NCI-H2081 (cell line): ENCODE results near the gene LTF.
"Not testable (repeated sequence)": the region's sequence is repeated elsewhere in the genome, so short reads cannot be mapped to it uniquely, and the experiment has no call there.

Experiments
- DNase-seq, 2 experiments: peaks; one replicate each; lab custom pipeline; 2025; lab: John Stamatoyannopoulos, UW

Gene LTF

DNA sequence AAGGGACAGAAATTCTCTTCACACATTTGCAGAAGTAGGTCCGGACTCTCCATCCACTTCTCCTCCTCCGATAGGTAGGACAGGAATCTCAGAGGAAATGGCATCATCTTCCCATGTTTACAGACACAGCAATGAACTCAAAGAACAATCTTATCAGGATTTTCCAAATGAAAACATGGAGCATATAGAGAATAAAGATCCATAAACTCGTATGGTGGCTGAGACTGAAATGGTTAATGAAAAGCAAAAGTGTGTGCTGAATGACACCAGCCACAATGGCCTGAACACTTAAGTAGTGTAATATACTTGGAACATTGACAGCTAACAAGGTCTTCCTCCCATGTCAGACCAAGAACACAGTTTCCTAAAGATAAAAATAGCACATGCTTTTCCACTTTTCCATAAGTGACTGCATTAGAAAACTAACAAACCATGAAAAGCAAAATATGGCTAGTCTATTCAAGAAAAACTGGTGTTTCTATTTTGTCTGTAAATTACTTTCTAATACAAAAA is 51.9 kb downstream of the LTF start:
- DNase-seq, result no peak

GRCh38 chr3:46411271-46411670 is 53.4 kb downstream of the LTF start:
- DNase-seq, result no peak

DNA sequence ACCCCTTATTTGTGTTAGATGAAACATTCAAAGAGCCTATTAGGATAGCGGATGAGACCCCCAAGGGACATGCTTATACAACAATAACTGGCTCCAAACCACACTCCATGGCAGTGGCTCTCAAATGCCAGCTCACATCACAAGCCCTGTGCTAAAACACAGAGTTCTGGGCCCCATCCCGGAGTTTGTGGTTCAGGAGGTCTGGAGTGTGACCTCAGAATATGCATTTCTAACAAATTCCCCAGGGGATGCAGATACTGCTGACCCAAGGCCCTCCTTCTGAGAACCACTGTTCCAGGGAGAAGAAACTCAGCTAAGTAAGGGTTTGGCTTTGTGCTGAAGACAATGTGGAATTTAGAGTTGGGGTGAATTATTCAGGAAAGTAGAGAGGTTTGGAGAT is 54.0 kb downstream of the LTF start:
- no peak for DNase-seq

DNA sequence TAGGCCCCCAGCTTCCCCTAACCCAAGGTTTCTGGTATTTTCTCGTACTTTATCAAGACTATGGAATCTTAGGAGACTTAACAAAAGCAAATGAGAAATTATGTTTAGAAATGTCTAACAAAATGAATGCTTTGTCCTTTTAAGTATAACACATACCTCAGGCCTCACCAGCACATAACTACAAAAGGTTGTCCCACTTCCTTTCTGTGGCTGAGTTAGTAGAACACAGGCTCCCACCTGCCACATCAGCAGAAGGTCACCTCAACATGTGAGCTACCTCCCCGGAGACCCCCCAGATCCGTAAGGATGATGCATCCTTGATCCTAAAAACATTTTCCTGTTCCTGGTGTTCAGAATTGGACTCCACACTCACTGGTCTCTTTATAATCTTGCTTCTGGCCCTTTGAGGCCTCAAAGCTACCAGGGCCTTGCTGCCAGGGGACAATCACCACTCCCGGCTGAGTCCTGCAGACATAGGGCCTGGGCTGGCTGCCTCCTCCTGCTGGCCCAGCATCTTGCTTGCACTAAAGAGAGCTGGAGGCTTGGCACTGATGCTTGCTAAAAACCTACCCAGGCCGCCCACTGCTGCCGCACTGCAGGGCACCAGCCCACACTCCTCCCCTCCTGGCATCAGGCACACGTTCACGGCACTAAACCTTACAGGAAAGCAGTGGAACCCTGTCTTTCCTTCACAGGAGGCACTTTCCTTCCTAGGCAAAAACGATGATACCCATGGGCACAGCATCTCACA is 54.8 kb downstream of the LTF start:
- no peak for DNase-seq

DNA sequence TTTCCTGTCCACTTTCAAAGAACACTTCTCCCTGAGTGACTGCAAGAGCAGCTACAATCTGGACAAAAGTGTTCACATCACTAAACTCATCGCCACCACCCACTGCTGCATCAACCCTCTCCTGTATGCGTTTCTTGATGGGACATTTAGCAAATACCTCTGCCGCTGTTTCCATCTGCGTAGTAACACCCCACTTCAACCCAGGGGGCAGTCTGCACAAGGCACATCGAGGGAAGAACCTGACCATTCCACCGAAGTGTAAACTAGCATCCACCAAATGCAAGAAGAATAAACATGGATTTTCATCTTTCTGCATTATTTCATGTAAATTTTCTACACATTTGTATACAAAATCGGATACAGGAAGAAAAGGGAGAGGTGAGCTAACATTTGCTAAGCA is 55.9 kb downstream of the LTF start:
- no peak for DNase-seq

DNA sequence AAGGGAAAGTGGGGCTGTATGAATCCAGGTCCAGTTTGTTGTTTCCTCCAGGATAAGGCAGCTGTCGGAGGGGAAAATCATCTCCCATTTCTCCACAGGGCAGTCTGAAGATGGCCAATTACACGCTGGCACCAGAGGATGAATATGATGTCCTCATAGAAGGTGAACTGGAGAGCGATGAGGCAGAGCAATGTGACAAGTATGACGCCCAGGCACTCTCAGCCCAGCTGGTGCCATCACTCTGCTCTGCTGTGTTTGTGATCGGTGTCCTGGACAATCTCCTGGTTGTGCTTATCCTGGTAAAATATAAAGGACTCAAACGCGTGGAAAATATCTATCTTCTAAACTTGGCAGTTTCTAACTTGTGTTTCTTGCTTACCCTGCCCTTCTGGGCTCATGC is 56.7 kb downstream of the LTF start:
- no peak for DNase-seq

DNA sequence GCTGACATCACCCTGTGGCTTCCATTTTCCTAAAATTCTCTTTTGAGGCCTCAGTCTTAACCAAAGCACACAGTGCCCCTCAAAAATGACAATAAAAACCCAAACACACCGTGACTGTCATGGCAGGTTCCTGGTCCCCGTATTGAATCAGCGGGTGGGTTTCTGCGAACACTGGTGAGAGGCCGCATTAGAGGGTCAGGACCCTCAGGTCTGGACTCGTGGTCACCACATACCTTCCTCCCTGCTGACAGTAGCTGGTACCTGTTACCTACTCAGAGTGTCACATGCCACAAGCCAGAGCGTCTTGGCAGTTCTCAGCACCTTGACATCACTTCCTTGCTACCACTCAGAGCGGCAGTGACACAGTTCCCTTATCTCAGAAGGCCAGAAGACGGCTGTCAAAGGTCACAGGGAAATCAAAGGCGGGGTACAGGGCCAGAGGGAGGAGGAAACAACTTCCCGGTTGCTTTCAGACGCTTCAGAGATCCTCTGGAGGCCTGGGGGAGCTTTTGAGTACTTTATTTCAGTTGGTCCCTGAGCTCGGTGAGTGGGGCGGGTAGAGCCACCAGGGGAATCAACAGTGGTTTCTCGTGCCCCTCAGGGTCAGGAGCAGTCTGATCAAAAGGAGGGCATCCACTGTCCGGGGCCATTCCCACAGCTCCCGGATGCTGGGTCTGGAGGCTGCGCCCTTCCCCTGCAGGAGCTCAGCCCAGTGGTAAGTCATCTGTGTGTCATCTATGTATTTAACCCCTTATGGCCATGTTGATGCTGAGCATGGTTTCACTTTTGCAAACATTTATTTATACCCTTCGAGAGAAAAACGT is 57.7 kb downstream of the LTF start, which contains the start of the genes CCR5AS and CCRL2:
Gene CCR5AS, minus strand, starts transcription at position 279 of the 824 bp plus-strand sequence.
Gene CCRL2, plus strand, starts transcription at position 472 of the 824 bp plus-strand sequence. CDS start 821 bp downstream, outside the sequence.
- no peak for DNase-seq

DNA sequence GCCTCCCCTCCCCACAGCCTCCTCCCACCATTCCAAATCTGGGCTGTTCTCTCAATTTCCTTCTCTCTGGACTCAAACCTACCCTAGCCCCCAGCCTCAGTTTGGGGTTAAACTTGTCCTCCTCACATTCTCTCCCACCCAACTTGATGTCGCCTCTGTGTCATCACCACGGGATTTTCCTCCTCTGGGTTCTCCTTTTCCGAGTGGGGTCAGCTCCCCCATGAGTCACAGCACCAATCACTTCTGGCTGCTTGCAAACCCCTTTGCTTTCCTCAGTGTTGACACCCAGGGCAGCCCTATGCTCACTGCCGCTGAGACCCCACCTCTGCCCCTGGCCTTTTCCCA is 58.3 kb downstream of the LTF start:
- no peak for DNase-seq

DNA sequence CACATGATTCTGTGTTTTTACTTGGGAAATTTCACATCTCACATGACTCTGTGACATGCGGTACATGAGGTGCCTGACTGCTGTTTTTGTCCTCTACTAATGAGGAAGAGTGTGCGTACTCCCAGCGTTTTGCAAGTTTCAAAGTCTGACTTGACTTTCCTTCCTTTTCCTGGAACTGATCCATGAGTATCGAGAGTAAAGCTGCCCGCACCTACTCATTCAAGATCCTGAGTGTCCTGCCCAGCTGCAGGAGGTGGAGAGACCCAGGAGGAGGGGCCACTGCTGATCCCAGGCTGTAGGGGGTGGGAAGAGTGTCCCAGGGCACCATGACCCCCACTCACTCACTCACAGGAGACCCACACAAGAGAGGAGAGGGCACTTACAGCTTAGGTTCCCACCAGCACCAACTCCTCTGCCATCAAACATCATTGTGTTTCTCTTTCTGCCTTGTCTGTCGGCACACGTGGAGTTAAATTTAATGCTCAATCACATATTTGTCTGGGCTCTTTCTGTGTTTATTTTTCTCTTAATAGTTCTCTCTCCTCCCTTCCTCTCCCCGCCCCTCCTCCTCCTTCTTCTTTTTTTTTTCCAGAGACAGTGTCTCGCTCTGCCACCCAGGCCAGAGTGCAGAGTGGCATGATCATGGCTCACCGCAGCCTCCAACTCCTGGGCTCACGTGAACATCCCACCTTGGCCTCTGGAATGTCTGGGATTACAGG is 59.2 kb downstream of the LTF start:
- no peak for DNase-seq

DNA sequence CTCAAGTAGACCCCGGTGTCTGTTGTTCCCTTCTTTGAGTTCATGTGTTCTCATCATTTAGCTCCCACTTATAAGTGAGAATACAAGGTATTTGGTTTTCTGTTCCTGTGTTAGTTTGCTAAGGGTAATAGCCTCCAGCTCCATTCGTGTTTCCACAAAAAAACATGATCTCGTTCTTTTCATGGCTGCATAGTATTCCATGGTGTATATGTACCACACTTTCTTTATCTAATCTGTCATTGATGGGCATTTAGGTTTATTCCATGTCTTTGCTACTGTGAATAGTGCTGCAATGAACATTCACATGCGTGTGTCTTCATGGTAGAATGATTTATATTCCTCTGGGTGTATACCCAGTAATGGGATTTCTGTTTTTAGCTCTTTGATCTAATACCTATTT is 61.8 kb downstream of the LTF start:
- not testable (repeated sequence) for DNase-seq

DNA sequence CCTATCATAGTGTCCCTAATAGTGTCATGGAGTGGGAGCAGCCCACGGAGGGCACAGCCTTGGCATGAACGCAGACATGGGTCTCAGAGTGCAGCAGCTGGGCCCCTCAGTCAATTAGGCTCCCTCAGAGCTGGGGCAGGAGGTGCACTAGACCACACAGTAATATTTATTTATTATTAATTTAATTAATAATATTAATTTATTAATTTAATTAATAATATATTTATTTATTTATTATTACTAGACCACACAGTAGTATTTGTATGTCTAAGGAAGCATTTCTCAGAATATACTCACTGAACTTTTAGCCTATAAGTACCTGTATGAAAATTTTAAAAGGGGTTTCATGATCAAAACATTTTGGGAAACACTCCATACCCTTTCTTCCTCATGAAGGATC is 63.1 kb downstream of the LTF start:
- no peak for DNase-seq

DNA sequence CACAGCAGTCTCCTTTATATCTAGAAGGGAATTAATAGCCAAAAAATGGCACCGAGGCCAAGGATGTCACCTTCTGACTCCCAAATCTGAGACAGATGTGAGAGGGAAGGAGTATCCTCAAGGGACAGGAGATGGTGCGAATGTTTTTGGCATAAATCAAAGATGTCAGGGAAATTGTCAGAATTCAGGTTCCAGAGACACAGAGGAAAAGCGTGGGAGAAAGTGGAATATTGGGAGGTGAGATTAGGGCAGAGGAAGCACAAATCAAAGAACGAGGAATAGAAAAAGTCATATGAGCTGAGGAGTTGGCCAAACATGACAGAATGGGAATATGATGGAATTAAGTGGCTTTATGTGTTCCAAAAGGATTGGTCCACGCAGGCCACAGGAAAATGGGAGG is 63.9 kb downstream of the LTF start:
- DNase-seq, result no peak

GRCh38 chr3:46400000-46400734 is 64.5 kb downstream of the LTF start:
- DNase-seq, result no peak

GRCh38 chr3:46399557-46399956 is 65.1 kb downstream of the LTF start:
- no peak for DNase-seq

GRCh38 chr3:46399098-46399497 is 65.6 kb downstream of the LTF start:
- DNase-seq, result no peak

DNA sequence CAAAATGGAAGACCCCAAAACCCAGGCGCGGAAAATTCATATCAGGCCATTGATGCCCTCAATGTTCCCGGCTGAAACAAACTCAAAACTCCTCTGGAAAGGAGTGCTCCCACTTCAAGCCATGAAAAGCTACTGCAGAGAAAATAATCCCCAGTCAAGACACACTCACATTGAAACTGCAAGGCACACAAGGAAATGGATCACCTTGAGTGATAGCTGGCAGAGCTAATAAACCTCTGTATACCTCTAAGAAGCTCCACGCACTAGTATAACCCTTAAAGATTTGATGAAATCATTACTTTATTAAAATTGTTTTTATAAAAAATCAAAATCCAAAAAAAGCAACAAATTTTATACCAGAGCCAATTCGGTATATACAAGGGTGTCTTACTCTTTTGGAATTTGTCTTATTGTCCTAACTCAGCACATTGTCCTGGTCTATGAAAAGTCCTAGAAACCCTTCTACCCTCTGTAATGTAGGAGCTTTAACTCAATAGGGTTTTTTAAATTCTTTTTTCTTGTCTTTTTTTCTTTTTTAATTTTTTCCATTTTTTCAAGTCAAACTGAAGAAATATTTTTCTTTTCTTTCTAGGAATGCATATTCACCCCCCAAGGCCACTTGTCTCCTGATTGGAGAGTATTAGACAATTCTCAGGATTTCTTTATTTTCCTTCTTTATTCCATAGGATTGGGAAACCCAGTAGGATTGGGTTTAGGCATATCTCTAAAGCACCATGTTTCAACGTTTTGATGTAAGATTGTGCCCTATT is 66.3 kb downstream of the LTF start:
- no peak for DNase-seq

- no peak for DNase-seq
Measured at GRCh38 chr3:46397111-46397510, 67.6 kb downstream of the LTF start.

- no peak for DNase-seq
Measured at GRCh38 chr3:46395766-46396530, 68.8 kb downstream of the LTF start.

DNA sequence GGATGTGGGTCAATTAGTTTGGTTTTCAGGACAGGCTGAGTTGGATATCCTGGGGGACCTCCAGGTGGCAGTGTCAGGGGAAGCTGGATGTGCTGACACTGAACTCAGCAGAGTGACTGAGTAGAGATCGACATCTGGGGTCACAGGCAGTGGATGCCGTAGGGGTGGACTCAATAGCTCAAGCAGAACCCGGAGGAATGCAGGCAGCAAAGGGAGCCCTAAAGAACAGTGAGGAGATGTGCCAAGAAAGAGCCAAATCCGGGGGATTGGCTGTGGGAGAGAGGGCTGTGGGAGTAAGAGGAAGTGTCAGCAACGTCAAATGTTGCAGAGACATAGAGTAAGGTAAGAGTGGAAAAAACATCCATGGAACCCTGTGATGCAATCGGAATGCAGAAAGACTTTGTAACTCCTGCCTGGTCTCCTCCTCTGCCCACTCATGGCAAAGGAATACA is 69.5 kb downstream of the LTF start:
- no peak for DNase-seq
